SK-N-MC (cell line): Measurements from ENCODE around the gene TRIP10.

Experiments
- EZH2 ChIP-seq: fragments of 200-600 bp; sonication (generic); IDR thresholded peaks from one replicate; pipeline ENCODE4 v1.6.1; 2017; ENCODE audit warnings: antibody characterized with exemption
- POLR2AphosphoS5 ChIP-seq: IDR thresholded peaks from 2 replicates; pipeline ENCODE4 v1.6.1; 2012; ENCODE audit warnings: mild to moderate bottlenecking, low read depth, low read length, borderline replicate concordance

DNA sequence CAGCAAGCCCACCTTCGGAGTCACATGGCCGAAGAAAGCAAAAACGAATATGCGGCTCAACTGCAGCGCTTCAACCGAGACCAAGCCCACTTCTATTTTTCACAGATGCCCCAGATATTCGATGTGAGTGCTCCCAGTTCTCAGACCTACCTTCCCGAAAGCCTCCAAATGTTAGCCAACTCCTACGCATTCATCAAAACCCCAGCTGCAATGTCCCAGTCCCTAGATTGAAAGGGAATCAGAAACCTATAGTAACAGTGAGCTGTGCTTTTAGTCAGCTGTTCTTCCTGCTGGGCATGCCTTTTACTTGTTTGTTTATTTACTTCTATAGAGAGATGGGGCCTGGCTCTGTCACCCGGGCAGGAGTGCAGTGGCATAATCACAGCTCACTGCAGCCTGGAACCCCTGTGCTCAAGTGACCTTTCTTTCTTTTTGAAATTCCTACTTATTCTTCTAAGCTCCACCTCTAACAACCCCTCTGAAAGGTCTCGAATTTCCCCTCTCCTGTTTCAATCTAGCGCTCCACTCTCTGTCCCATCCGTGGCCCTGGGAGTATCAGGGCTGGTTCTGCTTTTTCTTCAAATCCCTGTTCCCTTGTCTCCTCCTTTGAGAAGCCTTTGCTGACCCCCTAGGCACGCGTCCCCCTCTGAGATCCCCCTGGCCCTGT, 4.4 kb downstream of the TRIP10 start:
- TF ChIP-seq EZH2 (no peak), POLR2AphosphoS5 (no peak)
